T-cell (primary cell): ENCODE results near the gene FGD3. TPM values are rescaled to one million over a fixed set of nuclear protein-coding genes. Genes with fewer than 3 reads are reported as not detected.
A peak's percentile ranks its signal among the peaks of the same experiment; 100 is the strongest.

Experiments
- ATAC-seq, 4 experiments: fragments of 200-7000 bp in 3 of 4; fragments of 150-1000 bp in 1 of 4; cut with Tn5 transposase; replicated peaks in 1 of 4; 1 replicate in 3 of 4; 2 replicates in 1 of 4; pipeline ENCODE4 v1.10.0; 2021; ENCODE audit warnings: moderate library complexity in 3 of 4, mild to moderate bottlenecking in 2 of 4, moderate number of reproducible peaks in 1 of 4
- CTCF ChIA-PET, 2 donors: fragments of 300-600 bp; sonication (Branson Sonifier 250); formaldehyde crosslinking; loops; one replicate each; lab custom pipeline; 2022; ENCODE audit warnings: antibody characterized with exemption in 2 of 2; lab: Charles Lee
- POLR2A ChIA-PET, 2 donors: fragments of 300-600 bp; sonication (Branson Sonifier 250); formaldehyde crosslinking; loops; one replicate each; lab custom pipeline; 2022; ENCODE audit warnings: antibody characterized with exemption in 2 of 2; lab: Charles Lee
- DNase-seq, 35 experiments: peaks; one replicate each; pipeline versions ENCODE4 v3.0.0 to v3.0.0-alpha.2; 2013 to 2023
- H3K27ac ChIP-seq: one replicate; pipeline ENCODE4 v1.5.1; 2013; ENCODE audit warnings: low read length
- H3K27me3 ChIP-seq, 2 experiments: replicated peaks in 1 of 2; 1 replicate in 1 of 2; 2 replicates in 1 of 2; pipeline versions ENCODE4 v1.6.1 to v1.7.0; 2013; ENCODE audit warnings: low read length in 1 of 2, mixed read lengths in 1 of 2; ENCODE audit not compliant: control insufficient read depth in 2 of 2, insufficient read depth in 2 of 2; ENCODE audit errors: extremely low read depth in 1 of 2
- H3K36me3 ChIP-seq, 2 donors: 1 replicate in 1 of 2; 2 replicates in 1 of 2; pipeline versions ENCODE4 v1.6.1 to v1.7.0; 2013; ENCODE audit warnings: low read length in 1 of 2; ENCODE audit not compliant: control insufficient read depth in 2 of 2, insufficient read depth in 1 of 2; ENCODE audit errors: extremely low read depth in 1 of 2
- H3K4me1 ChIP-seq, 2 experiments: 1 replicate in 1 of 2; 2 replicates in 1 of 2; pipeline versions ENCODE4 v1.6.1 to v1.7.0; 2013; ENCODE audit warnings: low read length in 2 of 2, mixed read lengths in 1 of 2; ENCODE audit not compliant: insufficient read depth in 2 of 2, control insufficient read depth in 1 of 2; ENCODE audit errors: extremely low read depth in 1 of 2
- H3K4me3 ChIP-seq, 2 donors: 1 replicate in 1 of 2; 2 replicates in 1 of 2; pipeline versions ENCODE4 v1.5.1 to v1.7.0; 2013; ENCODE audit warnings: mild to moderate bottlenecking in 2 of 2, low read length in 1 of 2, moderate library complexity in 1 of 2; ENCODE audit not compliant: control insufficient read depth in 1 of 2; ENCODE audit errors: extremely low read depth in 1 of 2
- H3K9me3 ChIP-seq: 2 replicates; pipeline ENCODE4 v1.7.0; 2013
- H3K27ac Mint-ChIP-seq, 2 donors: one replicate each; pipeline ENCODE4 v1.8.0; 2020 to 2021; ENCODE audit warnings: mild to moderate bottlenecking in 2 of 2, mixed read lengths in 2 of 2
- H3K27me3 Mint-ChIP-seq, 2 donors: one replicate each; pipeline ENCODE4 v1.8.0; 2021 to 2022; ENCODE audit warnings: mixed read lengths in 2 of 2
- H3K36me3 Mint-ChIP-seq: one replicate; pipeline ENCODE4 v1.8.0; 2021; ENCODE audit warnings: mixed read lengths
- H3K4me1 Mint-ChIP-seq, 3 donors: one replicate each; pipeline ENCODE4 v1.8.0; 2020 to 2022; ENCODE audit warnings: mixed read lengths in 3 of 3, mild to moderate bottlenecking in 1 of 3
- H3K4me3 Mint-ChIP-seq, 3 donors: one replicate each; pipeline ENCODE4 v1.8.0; 2020 to 2022; ENCODE audit warnings: mild to moderate bottlenecking in 3 of 3, mixed read lengths in 3 of 3, moderate library complexity in 3 of 3
- H3K9me3 Mint-ChIP-seq, 3 donors: one replicate each; pipeline ENCODE4 v1.8.0; 2020 to 2022; ENCODE audit warnings: mixed read lengths in 3 of 3
- WGBS: methylation state at CpG from one replicate; pipeline ENCODE4 v1.1.5; 2013; ENCODE audit warnings: missing lambda C conversion rate; ENCODE audit not compliant: insufficient coverage; 5-methylcytosine and 5-hydroxymethylcytosine counted together
- total RNA-seq, 35 experiments: library from RNA in 6 of 35; stranded (reverse) in 6 of 35; fragments of 120-200 nt in 1 of 35; gene quantifications; one replicate each; pipeline versions ENCODE4 v1.2.1 to v1.2.4 and lab custom pipeline; 2013 to 2026

Gene FGD3
- total RNA-seq, 5 donors from 2014 or later (not counting 1 experiment from before 2014, with no cell fraction given), result 188 to 349 (median 293) TPM

DNA sequence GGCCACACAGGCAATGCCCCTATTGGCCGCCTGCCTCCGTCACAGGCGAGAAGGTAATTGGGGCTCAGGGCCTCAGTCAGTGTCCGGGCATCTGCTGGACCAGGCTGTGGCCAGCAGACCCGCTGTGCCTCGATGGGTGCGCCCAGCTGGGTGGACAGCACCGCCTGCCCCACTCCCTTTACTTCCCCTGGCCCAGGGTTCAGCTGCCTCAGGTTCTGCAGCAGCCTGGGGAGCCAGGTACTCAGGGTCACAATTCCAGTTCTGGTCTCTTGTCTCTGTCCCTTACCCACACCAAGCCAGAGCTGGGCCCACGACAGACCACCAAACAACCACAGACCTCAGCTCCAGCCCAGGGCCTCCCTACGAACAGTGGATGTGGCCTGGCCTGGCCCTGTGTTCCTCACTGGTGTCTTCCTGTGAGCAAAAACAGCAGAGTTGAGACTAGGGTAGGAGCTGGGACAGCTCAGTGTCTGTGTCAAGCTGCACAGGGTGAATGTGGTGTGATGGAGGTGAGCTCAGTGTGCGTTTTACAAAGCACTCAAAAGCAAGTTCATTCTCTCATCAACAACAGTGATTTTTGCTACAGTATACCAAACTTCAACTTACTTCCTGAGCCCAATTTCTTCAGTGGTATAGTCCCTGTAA lies 77.8 kb downstream of the FGD3 start:
- ATAC-seq (peak; percentile 15 to 54 (median 40)), DNase-seq (peak in 23 of 35 experiments; percentile 15 to 61 (median 28))
- H3K4me1 ChIP-seq, result peaks cover 53 to 100% of the 10 kb centered on the region in 2 experiments
- peak overlapping the region; percentile 0 to 68 (median 39) for H3K4me3 Mint-ChIP-seq
- H3K27ac Mint-ChIP-seq, result peak overlapping the region; percentile 96 to 99
- ChIA-PET POLR2A (interaction anchor here (0.6 to 0.9 kb wide), 2 partner anchors 34 to 424 kb away, joined by 3 to 5 read pairs; no protein-coding TSS in a partner anchor), CTCF (interaction anchor here (0.6 to 1.2 kb wide), 3 partner anchors 71 to 120 kb away, joined by 3 to 4 read pairs (median 4); no protein-coding TSS in a partner anchor)
- H3K36me3 ChIP-seq, result peaks cover 14 to 73% of the 10 kb centered on the region in 2 donors
- peaks cover 83 to 93% (median 84%) of the 10 kb centered on the region in 3 donors for H3K4me1 Mint-ChIP-seq
- peaks cover 57% of the 10 kb centered on the region for H3K36me3 Mint-ChIP-seq
- no peaks in the 10 kb centered on the region for H3K27me3 ChIP-seq
- H3K9me3 Mint-ChIP-seq, result no peaks in the 10 kb centered on the region
- no peak overlapping the region for H3K4me3 ChIP-seq
- H3K27ac ChIP-seq, result peak overlapping the region; percentile 92
- H3K9me3 ChIP-seq, result no peaks in the 10 kb centered on the region
- H3K27me3 Mint-ChIP-seq, result no peaks in the 10 kb centered on the region
- WGBS, result 87% methylated on average over 9 of the region's 11 CpGs

DNA sequence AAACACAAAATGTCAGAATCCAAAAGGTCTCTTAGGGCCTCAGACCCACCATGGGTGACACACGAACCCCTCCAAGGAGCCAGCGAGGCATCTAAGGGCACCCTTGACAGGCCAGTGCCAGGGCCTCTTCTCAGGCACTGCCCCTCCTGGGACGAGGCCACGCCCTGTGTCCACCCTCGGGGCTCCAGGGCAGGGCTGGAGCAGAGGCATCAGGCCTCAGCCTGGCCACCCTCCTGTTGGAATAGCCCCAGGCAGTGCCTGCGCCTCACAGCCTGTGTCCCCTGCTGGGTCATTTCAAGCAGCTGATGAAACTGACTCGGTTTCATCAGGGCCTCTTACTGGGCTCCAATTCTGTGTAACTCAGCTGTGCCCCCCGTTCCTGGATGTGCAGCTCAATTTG lies 78.4 kb downstream of the FGD3 start:
- Mint-ChIP-seq H3K36me3 (peaks cover 63% of the 10 kb centered on the region), H3K4me1 (peaks cover 86 to 93% (median 87%) of the 10 kb centered on the region in 3 donors), H3K27ac (peak overlapping the region; percentile 96 to 99), H3K4me3 (peak overlapping the region in 2 of 3 donors; percentile 0 to 68), H3K27me3 (no peaks in the 10 kb centered on the region), H3K9me3 (no peaks in the 10 kb centered on the region)
- Histone ChIP-seq H3K4me1 (peaks cover 58 to 99% of the 10 kb centered on the region in 2 experiments), H3K36me3 (peaks cover 11 to 73% of the 10 kb centered on the region in 2 donors), H3K9me3 (no peaks in the 10 kb centered on the region), H3K4me3 (no peak overlapping the region), H3K27ac (peak overlapping the region; percentile 92), H3K27me3 (no peaks in the 10 kb centered on the region)
- ChIA-PET CTCF (interaction anchor here (0.8 to 1.2 kb wide), 2 partner anchors 39 to 72 kb away, joined by 3 to 4 read pairs; no protein-coding TSS in a partner anchor), POLR2A (interaction anchor here in 1 of 2 donors (0.5 to 0.9 kb wide), 2 partner anchors 29 to 34 kb away, joined by 3 read pairs; no protein-coding TSS in a partner anchor)
- DNase-seq, result no peak
- no peak for ATAC-seq
- 86% methylated on average over 8 of the region's 8 CpGs for WGBS

DNA sequence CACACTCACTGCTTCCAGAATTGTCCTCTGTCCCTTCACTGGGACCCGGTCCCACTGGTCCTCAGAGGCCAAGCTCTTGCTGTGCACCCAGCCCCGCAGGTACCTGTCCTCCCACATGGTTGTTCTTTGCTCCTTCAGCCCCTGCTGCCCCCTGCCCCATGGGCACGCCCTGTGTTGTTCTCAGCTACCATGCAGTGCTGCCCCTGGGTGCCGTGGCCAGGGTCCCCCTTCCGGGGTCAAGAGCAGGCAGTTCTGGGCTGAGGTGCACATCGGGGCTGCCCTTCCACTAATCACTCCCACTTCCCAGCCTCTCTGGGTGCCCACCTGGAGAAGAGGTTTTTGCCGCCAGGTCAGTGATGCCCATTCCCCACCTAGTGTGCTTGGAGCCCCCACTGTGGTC lies 79.3 kb downstream of the FGD3 start:
- POLR2A ChIA-PET, result no interaction called here
- whole genome bisulfite sequencing, result 94% methylated on average over 5 of the region's 7 CpGs
- Mint-ChIP-seq H3K9me3 (no peaks in the 10 kb centered on the region), H3K4me3 (peak overlapping the region in 1 of 3 donors; percentile 81), H3K27ac (peak overlapping the region; percentile 96 to 99), H3K4me1 (peaks cover 89 to 94% (median 91%) of the 10 kb centered on the region in 3 donors), H3K36me3 (peaks cover 67% of the 10 kb centered on the region), H3K27me3 (no peaks in the 10 kb centered on the region)
- no peaks in the 10 kb centered on the region for H3K27me3 ChIP-seq
- H3K9me3 ChIP-seq, result no peaks in the 10 kb centered on the region
- H3K36me3 ChIP-seq, result peaks cover 11 to 73% of the 10 kb centered on the region in 2 donors
- no peak overlapping the region for H3K4me3 ChIP-seq
- peak overlapping the region; percentile 92 for H3K27ac ChIP-seq
- ATAC-seq (no peak), DNase-seq (no peak)
- CTCF ChIA-PET, result interaction anchor here (0.8 to 1.2 kb wide), 2 partner anchors 38 to 73 kb away, joined by 3 to 4 read pairs; no protein-coding TSS in a partner anchor
- peaks cover 64 to 98% of the 10 kb centered on the region in 2 experiments for H3K4me1 ChIP-seq

DNA sequence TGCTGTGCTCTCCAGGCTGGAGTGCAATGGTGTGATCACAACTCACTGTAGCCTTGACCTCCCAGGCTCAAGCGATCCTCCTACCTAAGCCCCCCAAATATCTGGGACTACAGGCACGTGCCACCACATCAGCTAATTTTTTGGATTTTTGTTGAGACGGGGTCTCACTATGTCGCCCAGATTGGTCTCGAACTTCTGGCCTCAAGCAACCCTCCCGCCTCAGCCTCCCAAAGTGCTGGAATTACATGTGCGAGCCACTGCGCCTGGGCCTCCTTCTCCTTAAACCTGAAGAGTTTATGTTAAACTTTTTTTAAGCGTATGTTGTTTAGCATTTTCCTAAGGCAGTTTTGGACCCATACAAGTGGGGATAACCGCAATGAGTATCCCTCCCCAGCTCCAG lies 80.4 kb downstream of the FGD3 start:
- peak overlapping the region; percentile 92 for H3K27ac ChIP-seq
- H3K27ac Mint-ChIP-seq, result peak overlapping the region; percentile 96 to 99
- H3K36me3 ChIP-seq, result peaks cover 8 to 73% of the 10 kb centered on the region in 2 donors
- H3K9me3 Mint-ChIP-seq, result no peaks in the 10 kb centered on the region
- no peaks in the 10 kb centered on the region for H3K27me3 ChIP-seq
- CTCF ChIA-PET, result interaction anchor here (0.6 to 1.5 kb wide), 12 partner anchors 14 to 538 kb away, joined by 3 to 18 read pairs (median 4); no protein-coding TSS in a partner anchor
- H3K36me3 Mint-ChIP-seq, result peaks cover 69% of the 10 kb centered on the region
- 90% methylated on average over 7 of the region's 10 CpGs for WGBS
- peak overlapping the region; percentile 50 to 81 (median 76) for H3K4me3 Mint-ChIP-seq
- H3K4me3 ChIP-seq, result peak overlapping the region in 1 of 2 donors; percentile 7
- POLR2A ChIA-PET, result interaction anchor here (0.6 to 1.2 kb wide), 9 partner anchors 11 to 1147 kb away, joined by 3 to 6 read pairs (median 4); no protein-coding TSS in a partner anchor
- H3K9me3 ChIP-seq, result no peaks in the 10 kb centered on the region
- peaks cover 92 to 96% (median 92%) of the 10 kb centered on the region in 3 donors for H3K4me1 Mint-ChIP-seq
- H3K27me3 Mint-ChIP-seq, result no peaks in the 10 kb centered on the region
- DNase-seq (no peak), ATAC-seq (no peak)
- H3K4me1 ChIP-seq, result peaks cover 70 to 96% of the 10 kb centered on the region in 2 experiments

DNA sequence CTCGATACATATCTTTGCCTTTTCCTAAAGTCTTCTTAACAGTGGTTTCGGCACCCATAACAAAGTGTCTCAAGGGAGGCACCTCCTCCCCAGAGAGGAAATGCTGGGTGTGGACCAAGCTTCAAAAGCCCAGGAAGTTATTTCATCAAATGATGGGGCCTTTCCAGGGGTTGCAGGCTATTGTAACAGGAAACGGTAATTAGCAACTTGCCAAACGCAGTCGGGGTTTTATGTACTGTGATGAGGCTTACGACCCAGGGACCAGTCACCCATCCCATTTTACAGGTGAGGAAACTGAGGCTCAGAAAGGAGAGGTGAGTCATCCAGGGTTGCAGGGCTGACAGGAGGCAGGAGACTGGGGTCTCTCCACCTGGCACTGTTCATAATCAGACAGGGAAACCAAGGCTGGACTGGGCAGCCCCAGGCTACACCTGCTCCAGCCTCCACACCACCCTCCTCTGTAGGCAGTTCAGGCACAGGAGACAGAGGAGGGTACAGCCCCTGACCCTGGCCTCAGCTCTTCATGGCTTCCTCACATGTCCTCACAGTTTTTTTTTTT lies 81.2 kb downstream of the FGD3 start:
- Mint-ChIP-seq H3K4me3 (peak overlapping the region; percentile 76 to 81 (median 78)), H3K4me1 (peaks cover 86 to 94% (median 90%) of the 10 kb centered on the region in 3 donors), H3K9me3 (no peaks in the 10 kb centered on the region), H3K27ac (peak overlapping the region; percentile 96 to 99), H3K27me3 (no peaks in the 10 kb centered on the region), H3K36me3 (peaks cover 63% of the 10 kb centered on the region)
- ChIA-PET POLR2A (interaction anchor here (0.6 to 1.2 kb wide), 6 partner anchors 23 to 116 kb away, joined by 3 to 15 read pairs (median 4); no protein-coding TSS in a partner anchor), CTCF (interaction anchor here (0.5 to 1.5 kb wide), 18 partner anchors 9 to 538 kb away, joined by 3 to 18 read pairs (median 4); no protein-coding TSS in a partner anchor)
- ATAC-seq (peak; percentile 86 to 89 (median 86)), DNase-seq (peak; percentile 39 to 90 (median 74))
- peaks cover 70 to 96% of the 10 kb centered on the region in 2 experiments for H3K4me1 ChIP-seq
- peaks cover 9 to 72% of the 10 kb centered on the region in 2 donors for H3K36me3 ChIP-seq
- no peaks in the 10 kb centered on the region for H3K9me3 ChIP-seq
- no peaks in the 10 kb centered on the region for H3K27me3 ChIP-seq
- peak overlapping the region; percentile 35 to 43 for H3K4me3 ChIP-seq
- WGBS, result 0% methylated on average over 2 of the region's 6 CpGs
- peak overlapping the region; percentile 92 for H3K27ac ChIP-seq
